ENCODE data around the gene PCSK4.

Gene PCSK4

DNA sequence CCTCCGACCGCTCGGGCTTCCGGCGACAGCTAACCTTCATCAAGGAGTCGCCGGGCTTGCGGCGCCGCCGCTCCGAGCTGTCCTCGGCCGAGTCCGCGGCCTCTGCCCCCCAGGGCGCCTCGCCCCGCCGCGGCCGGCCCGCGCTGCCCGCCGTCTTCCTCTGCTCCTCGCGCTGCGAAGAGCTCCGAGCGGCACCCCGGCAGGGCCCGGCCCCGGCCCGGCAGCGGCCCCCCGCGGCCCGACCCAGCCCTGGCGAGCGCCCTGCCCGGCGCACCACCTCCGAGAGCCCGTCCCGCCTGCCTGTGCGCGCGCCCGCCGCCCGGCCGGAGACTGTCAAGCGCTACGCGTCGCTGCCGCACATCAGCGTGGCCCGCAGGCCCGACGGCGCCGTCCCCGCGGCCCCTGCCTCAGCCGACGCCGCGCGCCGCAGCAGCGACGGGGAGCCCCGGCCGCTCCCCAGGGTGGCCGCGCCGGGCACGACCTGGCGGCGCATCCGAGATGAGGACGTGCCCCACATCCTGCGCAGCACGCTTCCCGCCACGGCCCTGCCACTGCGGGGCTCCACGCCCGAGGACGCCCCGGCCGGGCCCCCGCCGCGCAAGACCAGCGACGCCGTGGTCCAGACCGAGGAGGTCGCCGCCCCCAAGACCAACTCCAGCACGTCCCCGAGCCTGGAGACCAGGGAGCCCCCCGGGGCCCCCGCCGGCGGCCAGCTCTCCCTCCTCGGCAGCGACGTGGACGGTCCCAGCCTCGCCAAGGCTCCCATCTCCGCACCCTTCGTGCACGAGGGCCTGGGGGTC lies 20.7 kb downstream of the PCSK4 start:
- no peak for DNase-seq

DNA sequence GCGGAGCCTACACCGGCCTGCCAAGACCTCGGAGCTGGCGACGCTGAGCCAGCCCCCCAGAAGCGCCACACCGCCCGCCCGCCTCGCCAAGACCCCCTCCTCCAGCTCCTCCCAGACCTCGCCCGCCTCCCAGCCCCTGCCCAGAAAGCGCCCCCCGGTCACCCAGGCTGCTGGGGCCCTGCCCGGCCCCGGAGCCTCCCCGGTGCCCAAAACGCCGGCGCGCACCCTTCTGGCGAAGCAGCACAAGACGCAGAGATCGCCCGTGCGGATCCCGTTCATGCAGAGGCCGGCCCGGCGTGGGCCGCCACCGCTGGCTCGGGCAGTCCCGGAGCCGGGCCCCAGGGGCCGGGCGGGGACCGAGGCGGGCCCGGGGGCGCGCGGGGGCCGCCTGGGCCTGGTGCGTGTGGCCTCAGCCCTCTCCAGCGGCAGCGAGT lies 21.3 kb downstream of the PCSK4 start:
- DNase-seq = peak; percentile 46

GRCh38 chr19:1468274-1468820 lies 21.8 kb downstream of the PCSK4 start:
- no peak for DNase-seq

- no peak for DNase-seq
Observed at GRCh38 chr19:1467490-1468273, 22.5 kb downstream of the PCSK4 start.

- no peak for DNase-seq
Observed at GRCh38 chr19:1467215-1467489, 23.0 kb downstream of the PCSK4 start.

DNA sequence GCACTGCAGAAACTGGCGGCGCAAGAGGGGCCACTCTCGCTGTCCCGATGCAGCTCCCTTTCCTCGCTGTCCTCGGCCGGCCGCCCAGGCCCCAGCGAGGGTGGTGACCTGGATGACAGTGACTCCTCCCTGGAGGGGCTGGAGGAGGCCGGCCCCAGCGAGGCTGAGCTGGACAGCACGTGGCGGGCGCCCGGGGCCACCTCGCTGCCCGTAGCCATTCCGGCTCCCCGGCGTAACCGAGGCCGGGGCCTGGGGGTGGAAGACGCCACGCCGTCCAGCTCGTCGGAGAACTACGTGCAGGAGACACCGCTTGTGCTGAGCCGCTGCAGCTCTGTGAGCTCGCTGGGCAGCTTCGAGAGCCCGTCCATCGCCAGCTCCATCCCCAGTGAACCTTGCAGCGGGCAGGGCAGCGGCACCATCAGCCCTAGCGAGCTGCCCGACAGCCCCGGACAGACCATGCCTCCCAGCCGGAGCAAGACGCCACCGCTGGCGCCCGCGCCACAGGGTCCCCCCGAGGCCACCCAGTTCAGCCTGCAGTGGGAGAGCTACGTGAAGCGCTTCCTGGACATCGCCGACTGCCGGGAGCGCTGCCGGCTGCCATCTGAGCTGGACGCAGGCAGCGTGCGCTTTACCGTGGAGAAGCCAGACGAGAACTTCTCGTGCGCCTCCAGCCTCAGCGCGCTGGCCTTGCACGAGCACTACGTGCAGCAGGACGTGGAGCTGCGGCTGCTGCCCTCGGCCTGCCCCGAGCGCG lies 23.5 kb downstream of the PCSK4 start:
- DNase-seq = no peak

GRCh38 chr19:1466018-1466460 lies 24.1 kb downstream of the PCSK4 start:
- no peak for DNase-seq

DNA sequence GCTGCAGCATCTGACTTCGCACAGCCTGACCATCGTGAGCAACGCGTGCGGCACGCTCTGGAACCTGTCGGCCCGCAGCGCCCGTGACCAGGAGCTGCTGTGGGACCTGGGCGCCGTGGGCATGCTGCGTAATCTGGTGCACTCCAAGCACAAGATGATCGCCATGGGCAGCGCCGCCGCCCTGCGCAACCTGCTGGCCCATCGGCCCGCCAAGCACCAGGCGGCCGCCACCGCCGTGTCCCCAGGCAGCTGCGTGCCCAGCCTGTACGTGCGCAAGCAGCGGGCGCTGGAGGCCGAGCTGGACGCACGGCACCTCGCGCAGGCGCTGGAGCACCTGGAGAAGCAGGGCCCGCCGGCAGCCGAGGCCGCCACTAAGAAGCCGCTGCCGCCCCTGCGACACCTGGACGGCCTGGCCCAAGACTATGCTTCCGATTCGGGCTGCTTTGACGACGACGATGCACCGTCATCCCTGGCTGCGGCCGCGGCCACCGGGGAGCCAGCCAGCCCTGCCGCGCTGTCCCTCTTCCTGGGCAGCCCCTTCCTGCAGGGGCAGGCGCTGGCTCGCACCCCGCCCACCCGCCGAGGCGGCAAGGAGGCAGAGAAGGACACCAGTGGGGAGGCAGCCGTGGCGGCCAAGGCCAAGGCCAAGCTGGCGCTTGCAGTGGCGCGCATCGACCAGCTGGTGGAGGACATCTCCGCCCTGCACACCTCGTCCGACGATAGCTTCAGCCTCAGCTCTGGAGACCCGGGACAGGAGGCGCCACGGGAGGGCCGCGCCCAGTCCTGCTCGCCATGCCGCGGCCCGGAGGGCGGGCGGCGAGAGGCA lies 24.7 kb downstream of the PCSK4 start:
- DNase-seq = peak; percentile 56

DNA sequence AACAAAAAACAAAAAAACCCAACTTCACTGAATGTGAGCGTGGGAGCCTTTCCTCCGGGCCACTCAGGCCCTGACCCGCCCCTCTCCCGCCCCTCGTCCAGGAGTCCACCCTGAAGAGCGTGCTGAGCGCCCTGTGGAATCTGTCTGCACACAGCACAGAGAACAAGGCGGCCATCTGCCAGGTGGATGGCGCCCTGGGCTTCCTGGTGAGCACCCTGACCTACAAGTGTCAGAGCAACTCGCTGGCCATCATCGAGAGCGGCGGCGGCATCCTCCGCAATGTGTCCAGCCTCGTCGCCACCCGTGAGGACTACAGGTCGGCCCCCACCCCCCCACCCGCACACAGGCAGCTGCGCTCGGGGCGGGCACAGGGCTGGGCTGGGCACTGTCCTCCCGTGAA lies 28.3 kb downstream of the PCSK4 start:
- no peak for DNase-seq

- DNase-seq = no peak
Observed at GRCh38 chr19:1460033-1460995, 29.8 kb downstream of the PCSK4 start.

DNA sequence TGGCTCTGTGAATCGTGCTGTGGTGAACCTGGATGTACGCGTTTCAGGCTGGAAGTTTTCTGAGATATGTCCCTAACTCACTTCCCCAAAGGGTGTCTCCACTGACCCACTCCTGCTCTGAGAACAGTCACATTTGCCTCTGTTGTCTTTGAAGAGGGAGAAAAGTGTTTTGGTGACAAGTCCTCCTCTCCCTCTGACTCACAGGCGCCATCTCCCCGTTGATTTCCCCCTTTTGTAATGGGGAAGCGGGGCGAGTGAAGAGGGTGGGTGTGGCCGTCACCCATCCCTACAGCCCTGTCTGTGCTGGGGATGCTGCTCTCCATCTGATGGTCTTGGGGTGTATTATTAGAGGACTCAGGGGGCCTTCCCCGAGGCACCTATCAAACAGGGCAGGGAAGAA lies 30.7 kb downstream of the PCSK4 start:
- DNase-seq = no peak

- no peak for DNase-seq
Observed at GRCh38 chr19:1457892-1458291, 32.3 kb downstream of the PCSK4 start.

GRCh38 chr19:1457031-1457739 lies 33.0 kb downstream of the PCSK4 start:
- DNase-seq = no peak

DNA sequence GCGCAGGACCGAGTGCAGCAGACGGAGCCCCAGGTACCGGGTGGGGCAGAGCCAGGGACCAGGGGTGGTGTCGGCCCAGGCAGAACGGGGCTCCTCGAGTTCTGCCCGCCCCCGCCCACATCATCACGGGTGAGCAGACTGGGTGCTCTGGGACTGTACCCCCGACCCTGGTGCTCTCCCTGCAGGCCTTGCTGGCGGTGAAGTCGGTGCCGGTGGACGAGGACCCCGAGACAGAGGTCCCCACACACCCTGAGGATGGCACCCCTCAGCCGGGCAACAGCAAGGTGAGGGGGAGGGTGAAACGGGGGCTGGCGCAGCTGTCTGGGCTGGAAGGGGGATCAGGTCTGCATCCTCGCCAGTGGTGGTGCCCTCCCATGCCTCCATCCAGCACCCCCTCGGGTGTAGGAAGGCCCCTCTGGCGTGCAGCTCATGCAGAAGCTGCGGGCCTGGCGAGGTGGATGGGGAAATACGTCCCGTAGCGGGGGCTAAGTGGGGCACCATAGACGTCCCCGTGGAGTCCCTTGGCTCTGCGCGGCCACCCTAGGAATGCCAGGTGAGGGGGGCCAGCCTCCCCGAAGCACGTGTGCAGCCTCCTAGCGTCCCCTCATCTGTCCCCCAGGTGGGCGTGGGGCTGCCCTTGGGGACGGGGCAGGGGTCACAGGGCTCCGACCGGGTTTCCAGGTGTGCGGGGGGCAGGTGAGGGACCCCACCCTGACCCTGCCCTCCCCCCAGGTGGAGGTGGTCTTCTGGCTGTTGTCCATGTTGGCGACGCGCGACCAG lies 33.8 kb downstream of the PCSK4 start:
- DNase-seq = no peak

DNA sequence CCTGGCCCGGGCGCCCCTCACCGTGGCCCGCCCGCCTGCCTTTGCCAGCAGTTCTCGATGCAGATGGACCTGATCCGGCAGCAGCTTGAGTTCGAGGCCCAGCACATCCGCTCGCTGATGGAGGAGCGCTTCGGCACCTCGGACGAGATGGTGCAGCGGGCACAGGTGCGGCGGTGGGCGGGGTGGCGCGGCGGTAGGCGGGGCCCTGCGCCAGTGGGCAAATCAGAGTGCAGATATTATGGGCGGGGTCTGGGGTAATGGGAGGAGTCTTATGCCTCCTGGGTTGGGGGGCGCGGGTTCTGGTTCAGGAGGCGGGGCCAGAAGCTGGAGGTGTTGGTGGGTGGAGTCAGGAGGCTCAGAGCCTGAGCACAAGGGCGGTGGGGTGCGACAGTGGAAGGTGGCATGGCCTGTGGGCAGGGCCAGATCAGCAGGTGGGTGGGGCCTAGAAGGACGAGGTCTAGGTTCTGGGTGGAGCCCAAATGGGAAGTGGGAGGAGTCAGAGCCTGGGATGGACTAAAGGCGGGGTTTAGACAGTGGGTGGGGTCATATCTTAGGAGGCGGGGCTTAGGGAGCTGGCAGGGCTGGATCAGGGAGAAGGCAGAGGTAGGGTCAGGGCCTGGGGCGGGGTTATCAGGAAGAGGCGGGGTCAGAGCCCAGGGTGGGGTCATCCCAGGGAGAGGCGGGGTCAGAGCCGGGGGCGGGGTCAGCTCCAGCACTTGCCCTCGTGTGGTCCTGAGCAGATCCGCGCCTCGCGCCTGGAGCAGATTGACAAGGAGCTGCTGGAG lies 34.6 kb downstream of the PCSK4 start:
- DNase-seq = peak; percentile 51

GRCh38 chr19:1455002-1455335 lies 35.2 kb downstream of the PCSK4 start:
- no peak for DNase-seq

- no peak for DNase-seq
Observed at GRCh38 chr19:1453525-1454364, 36.4 kb downstream of the PCSK4 start.
